ENCODE data around the gene HAP1. TPM values are rescaled to one million over a fixed set of nuclear protein-coding genes. Genes with fewer than 3 reads are reported as not detected.
"Not testable (repeated sequence)": the region's sequence is repeated elsewhere in the genome, so short reads cannot be mapped to it uniquely, and the experiment has no call there.

HAP1 gene
- total and polyA plus RNA-seq, 8 donors, result 0.31 to 0.85 (median 0.49) TPM; not detected in 4

GRCh38 chr17:41777574-41778188, 43.2 kb upstream of the HAP1 start:
- peak overlapping the region; percentile 77 to 94 (median 86) for H3K27ac ChIP-seq
- no peaks in the 10 kb centered on the region for H3K27me3 ChIP-seq
- WGBS, 5 donors, result 8 to 19% (median 14%) methylated on average over 11 to 12 of the region's 12 CpGs
- no peaks in the 10 kb centered on the region for H3K9me3 ChIP-seq
- DNase-seq, result peak; percentile 78 to 92
- H3K36me3 ChIP-seq, result peaks cover 0 to 8% (median 5%) of the 10 kb centered on the region in 4 donors
- peak overlapping the region in 1 of 4 donors; percentile 1 for H3K4me3 ChIP-seq
- H3K4me1 ChIP-seq, result peaks cover 72 to 99% (median 90%) of the 10 kb centered on the region in 4 donors
- intact Hi-C loops (cut with DNase I; ENCODE audit: low total_unique reads), result no loop called here
- TF ChIP-seq POLR2A (IDR thresholded peaks at IDR 0.05) (no peak), POLR2AphosphoS5 (IDR thresholded peaks at IDR 0.05) (peak in 1 of 3 donors; percentile 53)

- TF ChIP-seq POLR2AphosphoS5 (IDR thresholded peaks at IDR 0.05), result peak in 1 of 3 donors; percentile 12
- TF ChIP-seq POLR2A (IDR thresholded peaks at IDR 0.05), result no peak
- no peak for TF ChIP-seq EP300 (IDR thresholded peaks at IDR 0.05)
- TF ChIP-seq CTCF (IDR thresholded peaks at IDR 0.05), result peak in 3 of 7 experiments; percentile 14 to 39 (median 15)
- Histone ChIP-seq H3K9me3 (no peaks in the 10 kb centered on the region), H3K4me1 (peaks cover 72 to 99% (median 90%) of the 10 kb centered on the region in 4 donors), H3K27ac (peak overlapping the region; percentile 77 to 94 (median 86)), H3K27me3 (no peaks in the 10 kb centered on the region), H3K4me3 (no peak overlapping the region), H3K36me3 (peaks cover 0 to 8% (median 5%) of the 10 kb centered on the region in 4 donors)
- 16 to 35% (median 21%) methylated on average over 3 to 4 of the region's 4 CpGs for WGBS, 5 donors
- DNase-seq, result peak; percentile 37 to 73
- intact Hi-C loops (cut with DNase I; ENCODE audit: low total_unique reads), result no loop called here
These were observed 42.7 kb upstream of the HAP1 start for GRCh38 chr17:41777157-41777573.

GRCh38 chr17:41776262-41776900, 41.9 kb upstream of the HAP1 start:
- intact Hi-C loops (cut with DNase I; ENCODE audit: low total_unique reads); H3K27me3 ChIP-seq; H3K9me3 ChIP-seq: not testable (repeated sequence)
- Histone ChIP-seq H3K4me1 (peaks cover 72 to 99% (median 90%) of the 10 kb centered on the region in 4 donors), H3K4me3 (peak overlapping the region in 1 of 4 donors; percentile 6), H3K27ac (peak overlapping the region; percentile 77 to 94 (median 86)), H3K36me3 (peaks cover 3 to 14% (median 8%) of the 10 kb centered on the region in 4 donors)
- 73 to 79% (median 76%) methylated on average over 14 of the region's 14 CpGs for WGBS, 5 donors
- peak in 1 of 2 donors; percentile 6 for DNase-seq

- intact Hi-C loops (cut with DNase I; ENCODE audit: low total_unique reads), result no loop called here
- TF ChIP-seq POLR2A (IDR thresholded peaks at IDR 0.05), result no peak
- TF ChIP-seq EP300 (IDR thresholded peaks at IDR 0.05), result no peak
- TF ChIP-seq POLR2AphosphoS5 (IDR thresholded peaks at IDR 0.05), result no peak
- TF ChIP-seq CTCF (IDR thresholded peaks at IDR 0.05), result no peak
- Histone ChIP-seq H3K4me3 (peak overlapping the region in 1 of 4 donors; percentile 6), H3K36me3 (peaks cover 11 to 22% (median 16%) of the 10 kb centered on the region in 4 donors), H3K4me1 (peaks cover 71 to 92% (median 88%) of the 10 kb centered on the region in 4 donors), H3K27ac (peak overlapping the region; percentile 11 to 94 (median 86)), H3K9me3 (no peaks in the 10 kb centered on the region), H3K27me3 (no peaks in the 10 kb centered on the region)
- WGBS, 5 donors, result 30 to 51% (median 41%) methylated on average over 11 to 12 of the region's 12 CpGs
- DNase-seq, result peak in 1 of 2 donors; percentile 65
These were observed 41.2 kb upstream of the HAP1 start for GRCh38 chr17:41775394-41776226.

- intact Hi-C loops (cut with DNase I; ENCODE audit: low total_unique reads), result no loop called here
- 35 to 62% (median 50%) methylated on average over 8 of the region's 8 CpGs for WGBS, 5 donors
These were observed 39.3 kb upstream of the HAP1 start for GRCh38 chr17:41773731-41774193.

More at GRCh38 chr17:41773731-41774193, 39.3 kb upstream of the HAP1 start:
- H3K36me3 ChIP-seq, result peaks cover 29 to 41% (median 34%) of the 10 kb centered on the region in 4 donors
- peaks cover 67 to 75% (median 74%) of the 10 kb centered on the region in 4 donors for H3K4me1 ChIP-seq
- DNase-seq, result peak in 1 of 2 donors; percentile 61
- no peaks in the 10 kb centered on the region for H3K27me3 ChIP-seq
- no peak overlapping the region for H3K4me3 ChIP-seq
- H3K9me3 ChIP-seq, result no peaks in the 10 kb centered on the region
- peak in 1 of 3 donors; percentile 8 for TF ChIP-seq POLR2AphosphoS5 (IDR thresholded peaks at IDR 0.05)
- TF ChIP-seq CTCF (IDR thresholded peaks at IDR 0.05), result no peak
- peak overlapping the region; percentile 74 to 94 (median 86) for H3K27ac ChIP-seq

Data from stomach (tissue), 9 donors.